Subcutaneous abdominal adipose tissue (tissue), 5 donors: ENCODE results near the gene ZNF276.
"Not testable (repeated sequence)": the region's sequence is repeated elsewhere in the genome, so short reads cannot be mapped to it uniquely, and the experiment has no call there.

Source experiments
- H3K27ac ChIP-seq: one replicate; pipeline ENCODE4 v1.7.0; 2013; ENCODE audit warnings: low read depth, mild to moderate bottlenecking, inconsistent platforms, low read length, moderate library complexity
- H3K27me3 ChIP-seq, 5 donors: one replicate each; pipeline ENCODE4 v1.7.0; 2013; ENCODE audit warnings: low read length in 5 of 5, inconsistent platforms in 1 of 5; ENCODE audit not compliant: control insufficient read depth in 5 of 5, insufficient read depth in 4 of 5
- H3K36me3 ChIP-seq, 5 donors: one replicate each; pipeline ENCODE4 v1.7.0; 2013; ENCODE audit warnings: low read length in 5 of 5; ENCODE audit not compliant: control insufficient read depth in 5 of 5, insufficient read depth in 5 of 5
- H3K4me1 ChIP-seq, 5 donors: one replicate each; pipeline ENCODE4 v1.7.0; 2013; ENCODE audit warnings: low read length in 5 of 5, mild to moderate bottlenecking in 3 of 5, moderate library complexity in 1 of 5; ENCODE audit not compliant: control insufficient read depth in 5 of 5, insufficient read depth in 5 of 5
- H3K4me3 ChIP-seq, 5 donors: one replicate each; pipeline ENCODE4 v1.7.0; 2013; ENCODE audit warnings: low read length in 5 of 5, low read depth in 1 of 5
- H3K9ac ChIP-seq, 5 donors: one replicate each; pipeline ENCODE4 v1.7.0; 2013; ENCODE audit warnings: low read length in 5 of 5, mild to moderate bottlenecking in 4 of 5, moderate library complexity in 3 of 5
- H3K9me3 ChIP-seq, 5 donors: one replicate each; pipeline ENCODE4 v1.7.0; 2013; ENCODE audit warnings: low read length in 5 of 5; ENCODE audit not compliant: control insufficient read depth in 5 of 5
- donor health status: healthy.
- donor health status: healthy.
- donor health status: healthy.
- donor health status: healthy.
- donor health status: healthy.

ZNF276 gene

DNA sequence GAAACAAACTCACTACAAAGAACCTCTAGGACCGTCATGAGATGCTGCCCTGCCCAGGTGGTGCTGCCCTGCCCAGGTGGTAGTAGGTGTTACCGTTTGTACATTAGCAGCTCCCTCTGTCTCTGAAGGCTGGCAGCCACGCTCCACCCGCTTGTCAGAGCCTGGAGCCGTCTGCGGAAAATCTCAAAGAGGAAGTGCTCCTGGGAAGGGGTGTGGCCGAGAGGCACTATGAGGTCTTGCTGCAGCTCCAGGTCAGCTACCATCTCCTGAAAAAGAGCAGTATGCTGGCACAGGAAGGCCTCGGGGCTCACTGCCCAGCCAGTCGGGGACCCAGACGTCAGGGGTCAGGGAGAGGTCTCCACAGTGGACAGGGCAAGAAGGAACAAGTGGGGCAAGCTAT, 28.3 kb downstream of the ZNF276 start:
- Histone ChIP-seq H3K4me3 (no peak overlapping the region), H3K9me3 (no peaks in the 10 kb centered on the region), H3K27ac (no peak overlapping the region), H3K27me3 (no peaks in the 10 kb centered on the region), H3K9ac (no peak overlapping the region), H3K36me3 (peaks cover 0 to 3% (median 0%) of the 10 kb centered on the region in 5 donors), H3K4me1 (peaks cover 0 to 3% (median 2%) of the 10 kb centered on the region in 5 donors)

DNA sequence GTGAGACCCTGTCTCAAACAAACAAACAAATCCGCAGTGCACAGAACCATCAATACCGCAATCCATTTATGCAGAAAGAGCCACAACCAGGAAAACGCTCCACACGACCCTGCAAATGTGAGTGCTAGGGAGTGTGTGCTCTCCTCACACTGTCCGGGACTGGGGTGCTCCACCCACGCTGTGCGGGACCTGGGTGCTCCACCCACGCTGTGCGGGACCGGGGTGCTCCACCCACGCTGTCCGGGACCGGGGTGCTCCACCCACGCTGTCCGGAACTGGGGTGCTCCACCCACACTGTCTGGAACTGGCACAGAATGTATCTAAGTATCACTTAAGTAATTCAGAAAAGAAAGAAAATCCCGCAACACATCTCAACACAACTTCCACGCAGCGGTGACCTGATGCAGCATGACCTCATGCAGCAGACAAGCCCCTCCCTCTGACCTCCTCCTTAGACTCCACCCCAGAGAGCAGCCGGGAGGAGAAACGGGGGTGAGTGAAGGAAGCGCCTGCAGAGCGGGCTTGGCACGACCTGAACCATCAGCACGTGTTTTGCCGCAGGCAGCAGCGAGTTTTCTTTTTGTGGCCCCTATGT, 38.5 kb downstream of the ZNF276 start:
- Histone ChIP-seq H3K27me3 (no peaks in the 10 kb centered on the region), H3K4me1 (peaks cover 0 to 12% (median 3%) of the 10 kb centered on the region in 5 donors), H3K4me3 (no peak overlapping the region), H3K9ac (no peak overlapping the region), H3K9me3 (no peaks in the 10 kb centered on the region), H3K27ac (no peak overlapping the region), H3K36me3 (no peaks in the 10 kb centered on the region)

DNA sequence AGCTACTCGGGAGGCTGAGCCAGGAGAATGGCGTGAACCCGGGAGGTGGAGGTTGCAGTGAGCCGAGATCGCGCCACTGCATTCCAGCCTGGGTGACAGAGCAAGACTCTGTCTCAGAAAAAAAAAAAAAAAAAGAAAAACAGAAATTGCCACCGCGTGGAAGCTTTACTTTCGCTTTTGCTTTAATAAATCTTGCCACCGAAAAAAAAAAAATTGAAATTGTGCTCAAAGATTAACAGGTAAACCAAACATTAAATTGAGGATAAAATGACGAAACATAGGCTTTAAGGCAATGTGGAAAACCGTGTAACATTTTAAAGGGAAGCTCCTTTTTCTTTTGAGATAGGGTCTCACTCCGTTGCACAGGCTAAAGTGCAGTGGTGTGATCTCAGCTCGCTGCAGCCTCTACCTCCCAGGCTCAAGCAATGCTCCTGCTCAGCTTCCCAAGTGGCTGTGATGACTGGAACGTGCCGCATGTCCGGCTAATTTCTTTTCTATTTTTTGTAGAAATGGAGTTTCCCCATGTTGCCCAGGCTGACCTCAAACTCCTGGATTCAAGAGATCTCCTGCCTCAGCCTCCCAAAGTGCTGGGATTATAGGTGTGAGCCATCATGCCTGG, 40.1 kb downstream of the ZNF276 start:
- Histone ChIP-seq H3K9ac (no peak overlapping the region), H3K9me3 (no peaks in the 10 kb centered on the region), H3K27ac (no peak overlapping the region), H3K4me1 (peaks cover 0 to 19% (median 3%) of the 10 kb centered on the region in 5 donors), H3K4me3 (peak overlapping the region in 3 of 5 donors; percentile 13 to 49 (median 27)), H3K36me3 (no peaks in the 10 kb centered on the region), H3K27me3 (no peaks in the 10 kb centered on the region)

DNA sequence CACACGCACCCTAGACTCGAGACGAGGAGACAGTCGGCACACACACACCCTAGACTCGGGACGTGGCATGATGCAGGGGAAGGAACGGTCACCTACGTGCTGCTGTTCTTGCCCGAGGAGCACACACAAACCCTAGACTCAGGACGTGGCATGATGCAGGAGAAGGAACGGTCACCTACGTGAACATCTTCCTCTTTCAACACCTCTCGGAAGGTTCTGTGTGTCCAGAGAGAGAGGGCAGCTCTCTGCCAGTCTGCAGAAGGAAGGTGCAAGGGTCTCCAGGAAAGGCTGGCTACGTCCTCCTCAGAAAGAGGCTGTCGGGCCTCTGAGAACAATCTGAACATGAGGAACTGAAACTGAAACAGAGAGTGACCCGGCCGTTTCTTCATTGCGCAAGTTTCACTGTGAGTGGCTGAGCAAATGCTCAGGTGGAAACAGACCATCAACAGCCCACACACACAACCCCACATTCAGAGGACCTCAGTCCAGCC, 43.4 kb downstream of the ZNF276 start:
- Histone ChIP-seq H3K27me3 (no peaks in the 10 kb centered on the region), H3K9me3 (no peaks in the 10 kb centered on the region), H3K36me3 (peaks cover 0 to 2% (median 0%) of the 10 kb centered on the region in 5 donors), H3K4me3 (peak overlapping the region in 4 of 5 donors; percentile 11 to 60 (median 38)), H3K9ac (peak overlapping the region in 1 of 5 donors; percentile 51), H3K4me1 (peaks cover 0 to 19% (median 3%) of the 10 kb centered on the region in 5 donors), H3K27ac (no peak overlapping the region)

DNA sequence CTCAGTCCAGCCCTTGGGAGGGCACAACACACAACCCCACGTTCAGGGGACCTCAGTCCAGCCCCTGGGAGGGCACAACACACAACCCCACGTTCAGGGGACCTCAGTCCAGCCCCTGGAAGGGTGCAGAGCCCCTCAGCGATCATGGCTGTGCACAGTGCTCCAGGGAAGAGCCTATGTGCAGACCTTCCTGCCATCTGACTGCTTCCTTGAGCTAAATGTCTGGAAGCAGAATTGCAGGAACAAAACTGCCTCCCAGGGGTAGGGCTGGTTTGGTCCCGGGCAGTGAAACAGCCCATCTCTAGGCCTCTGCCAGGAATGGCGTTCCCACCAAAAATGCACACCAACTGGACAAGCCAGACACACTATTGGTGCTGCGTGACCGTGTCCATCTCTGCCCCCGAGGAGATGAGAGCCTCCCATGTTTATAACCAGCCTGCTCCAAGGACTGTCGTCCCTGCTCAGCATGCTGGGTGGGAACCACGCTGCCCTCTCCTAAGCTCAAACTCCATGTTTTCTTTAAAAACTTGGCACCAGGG, 44.0 kb downstream of the ZNF276 start:
- no peaks in the 10 kb centered on the region for H3K9me3 ChIP-seq
- H3K36me3 ChIP-seq = peaks cover 0 to 6% (median 0%) of the 10 kb centered on the region in 5 donors

DNA sequence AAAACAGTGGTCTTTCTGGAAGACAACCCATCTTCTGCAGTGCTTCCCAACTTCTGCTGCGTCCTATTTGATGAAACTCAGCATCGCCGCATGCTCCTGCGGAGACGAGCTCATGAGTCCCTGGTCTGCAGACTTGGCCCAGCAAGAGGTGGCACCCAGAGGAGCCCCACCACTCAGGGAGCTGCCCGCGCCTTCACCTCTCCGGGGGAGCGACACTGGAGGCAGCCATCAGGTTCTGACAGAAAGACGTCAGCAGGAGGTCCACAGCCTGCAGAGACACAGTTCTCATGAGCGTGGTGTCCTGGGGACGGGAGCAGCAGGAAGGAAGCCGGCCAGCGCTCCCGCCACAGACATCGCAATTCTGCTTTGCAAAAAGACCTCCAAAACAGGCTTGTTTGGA, 49.0 kb downstream of the ZNF276 start:
- no peak overlapping the region for H3K9ac ChIP-seq
- H3K9me3 ChIP-seq = no peaks in the 10 kb centered on the region
- H3K27ac ChIP-seq = no peak overlapping the region
- peaks cover 0 to 6% (median 0%) of the 10 kb centered on the region in 5 donors for H3K36me3 ChIP-seq
- no peaks in the 10 kb centered on the region for H3K27me3 ChIP-seq
- H3K4me3 ChIP-seq = no peak overlapping the region
- peaks cover 0 to 2% (median 0%) of the 10 kb centered on the region in 5 donors for H3K4me1 ChIP-seq

More for the DNA sequence above, 44.0 kb downstream of the ZNF276 start:
- Histone ChIP-seq H3K4me3 (no peak overlapping the region), H3K4me1 (peaks cover 0 to 18% (median 3%) of the 10 kb centered on the region in 5 donors), H3K9ac (no peak overlapping the region), H3K27ac (no peak overlapping the region), H3K27me3 (no peaks in the 10 kb centered on the region)

DNA sequence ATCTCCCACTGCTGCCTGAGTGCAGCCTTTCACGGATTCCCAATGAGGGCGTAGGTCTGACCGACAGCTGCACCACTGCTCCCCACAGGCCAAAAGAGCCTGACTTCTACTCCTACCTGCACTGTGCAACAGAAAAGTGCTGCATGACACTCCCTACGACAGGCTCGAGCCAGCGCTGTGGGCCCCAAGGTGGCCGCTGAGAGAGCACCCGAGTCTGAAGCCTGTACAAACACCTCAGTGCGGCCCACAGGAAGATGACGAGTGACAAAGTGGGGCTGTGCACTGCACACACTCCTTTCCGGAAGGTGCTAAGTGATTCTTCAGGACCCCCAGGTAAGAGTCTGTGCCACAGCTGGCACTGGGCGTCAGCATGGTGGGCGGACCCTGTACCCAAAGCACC, 53.9 kb downstream of the ZNF276 start:
- no peaks in the 10 kb centered on the region for H3K4me1 ChIP-seq
- H3K4me3 ChIP-seq = no peak overlapping the region
- no peaks in the 10 kb centered on the region for H3K36me3 ChIP-seq
- no peaks in the 10 kb centered on the region for H3K27me3 ChIP-seq
- H3K27ac ChIP-seq = no peak overlapping the region
- no peak overlapping the region for H3K9ac ChIP-seq
- H3K9me3 ChIP-seq = no peaks in the 10 kb centered on the region

DNA sequence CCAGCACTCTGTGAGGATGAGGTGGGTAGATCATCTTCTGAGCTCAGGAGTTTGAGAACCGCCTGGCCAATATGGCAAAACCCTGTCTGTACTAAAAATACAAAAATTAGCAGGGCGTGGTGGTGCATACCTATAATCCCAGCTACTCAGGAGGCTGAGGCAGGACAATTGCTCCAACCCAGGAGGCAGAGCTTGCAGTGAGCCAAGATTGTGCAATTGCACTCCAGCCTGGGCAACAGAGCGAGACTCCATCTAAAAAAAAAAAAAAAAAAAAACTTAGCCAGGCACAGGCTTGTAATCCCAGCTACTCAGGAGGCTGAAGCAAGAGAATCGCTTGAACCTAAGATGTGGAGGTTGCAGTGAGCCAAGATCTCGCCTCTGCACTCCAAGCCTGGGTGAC, 56.9 kb downstream of the ZNF276 start:
- not testable (repeated sequence) for H3K9ac ChIP-seq, H3K4me1 ChIP-seq, H3K9me3 ChIP-seq, H3K27me3 ChIP-seq, H3K4me3 ChIP-seq, H3K36me3 ChIP-seq, H3K27ac ChIP-seq

DNA sequence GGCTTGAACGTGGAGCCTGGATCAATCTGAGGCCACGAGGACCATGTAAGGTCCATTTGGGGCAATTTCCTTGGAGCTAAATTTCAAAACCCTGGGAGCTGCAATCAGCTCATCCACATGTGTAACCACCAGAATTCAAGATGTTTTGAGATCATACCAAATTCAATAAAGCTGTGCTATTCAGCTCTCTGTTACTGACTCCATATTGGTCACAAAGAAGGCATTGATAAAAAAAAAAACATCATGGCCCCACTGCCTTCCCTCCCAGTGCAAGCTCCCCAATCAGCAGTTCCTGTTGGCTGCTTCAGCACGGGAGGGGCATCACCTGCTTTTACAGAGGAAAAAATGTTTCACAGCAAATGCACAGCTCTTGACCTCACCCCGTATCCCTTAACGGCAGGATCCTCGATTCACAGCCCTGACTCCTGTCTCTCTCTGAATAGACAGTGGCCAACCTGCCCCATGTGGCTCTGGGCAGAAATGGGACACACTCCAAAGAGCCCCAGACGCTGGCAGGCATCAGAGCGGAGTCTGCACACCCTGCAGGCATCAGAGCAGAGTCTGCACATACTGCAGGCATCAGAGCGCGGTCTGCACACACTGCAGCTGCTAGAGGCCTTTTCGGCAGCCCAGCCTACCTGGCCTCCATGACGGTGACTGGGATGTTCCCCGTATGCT, 58.0 kb downstream of the ZNF276 start:
- no peak overlapping the region for H3K9ac ChIP-seq

DNA sequence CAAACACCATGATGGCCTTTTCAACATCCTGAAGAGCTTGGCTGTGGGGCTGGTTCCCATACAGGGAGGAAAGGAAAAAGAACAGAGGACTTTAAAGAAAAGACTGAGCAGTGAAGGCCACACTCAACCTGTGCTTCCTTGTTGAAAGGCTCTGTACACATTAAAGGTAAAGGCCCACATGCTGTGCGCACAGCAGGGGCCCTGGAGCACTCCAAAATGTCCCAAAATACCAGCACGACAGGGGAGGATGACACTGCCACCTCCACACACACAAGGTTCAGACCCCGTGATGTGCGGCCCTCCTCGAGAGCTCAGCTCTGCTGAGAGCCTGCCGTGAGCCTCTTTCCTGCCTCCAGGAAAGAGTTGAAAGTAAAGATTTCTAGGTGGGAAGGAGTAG, 58.6 kb downstream of the ZNF276 start:
- Histone ChIP-seq H3K27me3 (no peaks in the 10 kb centered on the region), H3K36me3 (no peaks in the 10 kb centered on the region), H3K9ac (no peak overlapping the region), H3K4me3 (no peak overlapping the region), H3K9me3 (no peaks in the 10 kb centered on the region), H3K27ac (no peak overlapping the region), H3K4me1 (no peaks in the 10 kb centered on the region)

More for the DNA sequence above, 58.0 kb downstream of the ZNF276 start:
- Histone ChIP-seq H3K4me3 (no peak overlapping the region), H3K4me1 (no peaks in the 10 kb centered on the region), H3K36me3 (no peaks in the 10 kb centered on the region), H3K27me3 (no peaks in the 10 kb centered on the region), H3K9me3 (no peaks in the 10 kb centered on the region), H3K27ac (no peak overlapping the region)
